ENCODE results near the gene PUS1. TPM values are rescaled to one million over a fixed set of nuclear protein-coding genes. Genes with fewer than 3 reads are reported as not detected.

Gene PUS1
- total and polyA plus RNA-seq, 2 of the 8 experiments (the other 6 are each of a cell fraction or from before 2014, with no cell fraction given), result 48.1 to 81.2 TPM

- peaks cover 16 to 20% of the 10 kb centered on the region in 2 experiments for H4K20me1 ChIP-seq (replicated peaks in 1 of 2; ENCODE audit: control insufficient read depth in 1 of 2, insufficient read depth in 2 of 2, low read length in 2 of 2)
- H3K36me3 ChIP-seq (ENCODE audit: control insufficient read depth in 2 of 4, insufficient read depth in 4 of 4, low read length in 3 of 4), result peaks cover 0 to 7% (median 3%) of the 10 kb centered on the region in 4 experiments; a peak in 3 of 8 replicates
These were observed 33.4 kb upstream of the PUS1 start for GRCh38 chr12:131895640-131896079.

More at GRCh38 chr12:131895640-131896079, 33.4 kb upstream of the PUS1 start:
- POLR2A ChIA-PET (ENCODE audit: partially characterized antibody), result interaction anchor here (0.9 to 2.6 kb wide), 4 partner anchors 12 to 34 kb away, joined by 3 to 9 read pairs (median 3); partner anchors contain the start of gene PUS1
- Histone ChIP-seq H3K23ac (ENCODE audit: insufficient read length) (no peak overlapping the region), H3K18ac (ENCODE audit: extremely low read depth, low read length) (no peak overlapping the region), H3K23me2 (ENCODE audit: low read depth, low read length) (peaks cover 9% of the 10 kb centered on the region; the same call in 1 of the 2 replicates), H2BK120ac (replicated peaks; ENCODE audit: low read depth, low read length) (no peak overlapping the region), H3K27me3 (replicated peaks in 1 of 4; ENCODE audit: control insufficient read depth in 3 of 4, extremely low read depth in 1 of 4, insufficient read depth in 3 of 4, low read length in 3 of 4) (no peaks in the 10 kb centered on the region), H4K5ac (ENCODE audit: insufficient read length, low read depth, low read length) (no peak overlapping the region), H2AK5ac (ENCODE audit: low read depth, low read length) (no peak overlapping the region), H3K4ac (replicated peaks; ENCODE audit: insufficient read length, low read depth, low read length) (no peak overlapping the region), H3K79me1 (ENCODE audit: low read depth, low read length) (peaks cover 5% of the 10 kb centered on the region), H2BK20ac (ENCODE audit: low read length) (no peak overlapping the region), H3K9ac (replicated peaks in 1 of 4; ENCODE audit: extremely low read depth in 1 of 4, low read depth in 3 of 4, low read length in 3 of 4) (peak overlapping the region in 3 of 4 experiments; percentile 25 to 51 (median 39); a peak in 5 of 7 replicates), H3K79me2 (ENCODE audit: control insufficient read depth in 1 of 2, insufficient read depth in 2 of 2, low read length in 2 of 2) (peaks cover 0 to 33% of the 10 kb centered on the region in 2 experiments; a peak in 1 of 4 replicates), H2AFZ (ENCODE audit: low read length) (no peak overlapping the region), H3K4me3 (ENCODE audit: extremely low read depth in 1 of 4, insufficient read depth in 2 of 4, low read depth in 3 of 4, low read length in 4 of 4) (peak overlapping the region; percentile 59 to 75 (median 66)), H3K4me2 (ENCODE audit: insufficient read depth in 1 of 2, low read depth in 2 of 2, low read length in 2 of 2) (peak overlapping the region; percentile 85 to 99), H3K27ac (ENCODE audit: low read depth, low read length) (no peak overlapping the region), H2BK15ac (ENCODE audit: low read length) (no peak overlapping the region), H2BK12ac (ENCODE audit: low read depth, low read length) (no peak overlapping the region; the same call in 1 of the 2 replicates), H4K8ac (ENCODE audit: extremely low read depth, insufficient read depth, low read length) (peak overlapping the region; percentile 4; the same call in 1 of the 2 replicates), H3K9me3 (ENCODE audit: insufficient read depth in 2 of 2, low read depth in 1 of 2, low read length in 1 of 2) (no peaks in the 10 kb centered on the region), H3K14ac (ENCODE audit: insufficient read length) (no peak overlapping the region), H3K4me1 (replicated peaks in 1 of 4; ENCODE audit: control insufficient read depth in 3 of 4, insufficient read depth in 4 of 4, low read length in 3 of 4) (peaks cover 0 to 16% (median 14%) of the 10 kb centered on the region in 4 experiments; a peak in 5 of 7 replicates), H3K56ac (replicated peaks; ENCODE audit: insufficient read length, low read depth, low read length) (no peak overlapping the region), H2BK5ac (ENCODE audit: low read depth, low read length) (no peak overlapping the region), H4K91ac (replicated peaks; ENCODE audit: insufficient read length, low read length) (no peak overlapping the region)
- no peak for DNase-seq (ENCODE audit: low read depth in 1 of 2, low spot score in 2 of 2)
- CTCF ChIA-PET (ENCODE audit: partially characterized antibody), result no interaction called here
- FAIRE-seq, result no peak
- TF ChIP-seq RAD21 (IDR thresholded peaks at IDR 0.05 in 1 of 2, conservative IDR thresholded peaks at IDR 0.05 in 1 of 2; ENCODE audit: low read depth in 2 of 2, low read length in 2 of 2), result no peak
- TF ChIP-seq EGR1 (IDR thresholded peaks at IDR 0.05; ENCODE audit: borderline replicate concordance, low read depth, low read length), result peak; percentile 22; the same call in 1 of the 2 replicates
- 17% methylated on average over 10 of the region's 12 CpGs; no CpG with 5 or more reads in 1 of the 2 experiments for WGBS, 2 experiments (ENCODE audit: extremely low coverage in 1 of 2, insufficient coverage in 1 of 2, insufficient read length in 1 of 2, insufficient replicate concordance in 2 of 2, low coverage in 1 of 2, low lambda C conversion rate in 2 of 2, missing lambda C conversion rate in 1 of 2)
